ENCODE results near the gene WIZ. TPM values are rescaled to one million over a fixed set of nuclear protein-coding genes. Genes with fewer than 3 reads are reported as not detected.

The WIZ gene
- total and polyA plus RNA-seq, 2 of the 8 experiments (the other 6 are each of a cell fraction or from before 2014, with no cell fraction given) = 12.5 to 33.2 TPM

DNA sequence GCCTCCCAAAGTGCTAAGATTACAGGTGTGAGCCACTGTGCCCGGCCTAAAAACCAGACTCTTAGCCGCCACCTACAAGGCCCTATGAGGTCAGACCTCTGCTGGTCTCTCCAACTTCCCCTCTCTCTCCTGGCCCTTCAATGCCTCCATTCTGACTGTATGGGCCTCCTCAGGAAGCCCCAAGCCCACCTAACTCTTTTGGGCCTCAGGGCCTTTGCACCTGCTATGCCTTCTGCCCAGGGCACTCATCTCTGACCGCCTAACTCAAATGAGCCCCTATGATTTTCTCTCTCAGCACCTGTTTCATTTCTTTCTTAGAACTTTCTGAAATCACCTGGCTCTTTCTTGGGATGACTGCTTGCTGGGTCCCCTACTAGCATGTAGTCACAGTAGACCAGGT, 6.4 kb downstream of the WIZ start:
- no peak overlapping the region for H4K8ac ChIP-seq (ENCODE audit: extremely low read depth, insufficient read depth, low read length)
- H3K79me1 ChIP-seq (ENCODE audit: low read depth, low read length) = no peaks in the 10 kb centered on the region
- H2BK120ac ChIP-seq (replicated peaks; ENCODE audit: low read depth, low read length) = no peak overlapping the region
- no peak overlapping the region for H3K27ac ChIP-seq (ENCODE audit: low read depth, low read length)
- H2AFZ ChIP-seq (ENCODE audit: low read length) = no peak overlapping the region
- no peak overlapping the region for H2AK5ac ChIP-seq (ENCODE audit: low read depth, low read length)
- H2BK5ac ChIP-seq (ENCODE audit: low read depth, low read length) = no peak overlapping the region
- H3K9me3 ChIP-seq (ENCODE audit: insufficient read depth in 2 of 2, low read depth in 1 of 2, low read length in 1 of 2) = no peaks in the 10 kb centered on the region
- TF ChIP-seq KDM4A (IDR thresholded peaks at IDR 0.05; ENCODE audit: low read depth, low read length, severe bottlenecking) (no peak), POLR2A (IDR thresholded peaks at IDR 0.05; ENCODE audit: control extremely low read depth in 1 of 2, low read depth in 2 of 2, low read length in 2 of 2) (no peak), RBBP5 (IDR thresholded peaks at IDR 0.05; ENCODE audit: borderline replicate concordance, low read depth, low read length) (no peak), PHF8 (conservative IDR thresholded peaks at IDR 0.05; ENCODE audit: low read depth, low read length) (no peak), JUN (IDR thresholded peaks at IDR 0.05; ENCODE audit: low read depth, low read length) (no peak), ASH2L (IDR thresholded peaks at IDR 0.05; ENCODE audit: low read length) (no peak), HDAC6 (IDR thresholded peaks at IDR 0.05; ENCODE audit: low read depth, low read length) (no peak), SUZ12 (IDR thresholded peaks at IDR 0.05; ENCODE audit: low read length) (no peak), USF2 (IDR thresholded peaks at IDR 0.05; ENCODE audit: low read length) (no peak)
- WGBS, 2 experiments (ENCODE audit: extremely low coverage in 1 of 2, insufficient coverage in 1 of 2, insufficient read length in 1 of 2, insufficient replicate concordance in 2 of 2, low coverage in 1 of 2, low lambda C conversion rate in 2 of 2, missing lambda C conversion rate in 1 of 2) = 86% methylated on average over 3 of the region's 3 CpGs; no CpG with 5 or more reads in 1 of the 2 experiments
- H3K27me3 ChIP-seq (replicated peaks in 1 of 4; ENCODE audit: control insufficient read depth in 3 of 4, extremely low read depth in 1 of 4, insufficient read depth in 3 of 4, low read length in 3 of 4) = 0 out of 7 replicates have a peak, but pooled peaks cover 0 to 1% (median 0%) of the 10 kb centered on the region in 4 experiments
- no peak overlapping the region for H2BK15ac ChIP-seq (ENCODE audit: low read length)
- H3K4me3 ChIP-seq (ENCODE audit: extremely low read depth in 1 of 4, insufficient read depth in 2 of 4, low read depth in 3 of 4, low read length in 4 of 4) = no peak overlapping the region
- no peak overlapping the region for H4K5ac ChIP-seq (ENCODE audit: insufficient read length, low read depth, low read length)
- no peaks in the 10 kb centered on the region for H3K23me2 ChIP-seq (ENCODE audit: low read depth, low read length)
- CTCF ChIA-PET (ENCODE audit: partially characterized antibody) = no interaction called here
- H3K9ac ChIP-seq (replicated peaks in 1 of 4; ENCODE audit: extremely low read depth in 1 of 4, low read depth in 3 of 4, low read length in 3 of 4) = no peak overlapping the region
- DNase-seq (ENCODE audit: low read depth in 1 of 2, low spot score in 2 of 2) (no peak), FAIRE-seq (no peak)
- H3K23ac ChIP-seq (ENCODE audit: insufficient read length) = no peak overlapping the region
- H3K4ac ChIP-seq (replicated peaks; ENCODE audit: insufficient read length, low read depth, low read length) = no peak overlapping the region
- H3K4me1 ChIP-seq (replicated peaks in 1 of 4; ENCODE audit: control insufficient read depth in 3 of 4, insufficient read depth in 4 of 4, low read length in 3 of 4) = peaks cover 0 to under 1% (median 0%) of the 10 kb centered on the region in 4 experiments; a peak in 5 of 7 replicates
- no peaks in the 10 kb centered on the region for H4K20me1 ChIP-seq (replicated peaks in 1 of 2; ENCODE audit: control insufficient read depth in 1 of 2, insufficient read depth in 2 of 2, low read length in 2 of 2)
- H4K91ac ChIP-seq (replicated peaks; ENCODE audit: insufficient read length, low read length) = no peak overlapping the region
- no peak overlapping the region for H2BK12ac ChIP-seq (ENCODE audit: low read depth, low read length)
- no peak overlapping the region for H3K4me2 ChIP-seq (ENCODE audit: insufficient read depth in 1 of 2, low read depth in 2 of 2, low read length in 2 of 2)
- H3K18ac ChIP-seq (ENCODE audit: extremely low read depth, low read length) = no peak overlapping the region
- H3K36me3 ChIP-seq (ENCODE audit: control insufficient read depth in 2 of 4, insufficient read depth in 4 of 4, low read length in 3 of 4) = no peaks in the 10 kb centered on the region
- H3K14ac ChIP-seq (ENCODE audit: insufficient read length) = no peak overlapping the region
- POLR2A ChIA-PET (ENCODE audit: partially characterized antibody) = interaction anchor here (1.1 to 1.2 kb wide), 2 partner anchors 9 to 14 kb away, joined by 4 read pairs; no protein-coding TSS in a partner anchor
- no peaks in the 10 kb centered on the region for H3K79me2 ChIP-seq (ENCODE audit: control insufficient read depth in 1 of 2, insufficient read depth in 2 of 2, low read length in 2 of 2)
- H3K56ac ChIP-seq (replicated peaks; ENCODE audit: insufficient read length, low read depth, low read length) = no peak overlapping the region
- no peak overlapping the region for H2BK20ac ChIP-seq (ENCODE audit: low read length)

Measured in H1 (cell line).